K562 (cell line): Measurements from ENCODE around the gene GCNT4.

Experiments
- BCLAF1 ChIP-seq, 2 experiments: fragments of 450-650 bp in 1 of 2; IDR thresholded peaks; 2 replicates each; pipeline ENCODE4 v1.6.1; 2011 to 2017; ENCODE audit warnings: low read depth in 2 of 2, antibody characterized with exemption in 1 of 2, borderline replicate concordance in 1 of 2, low read length in 1 of 2, mild to moderate bottlenecking in 1 of 2, mixed read lengths in 1 of 2; ENCODE audit not compliant: control insufficient read depth in 1 of 2
- ESRRA ChIP-seq: fragments of 450-650 bp; IDR thresholded peaks from 2 replicates; pipeline ENCODE4 v1.6.1; 2014; ENCODE audit warnings: low read depth, mild to moderate bottlenecking, moderate library complexity, borderline replicate concordance
- HDAC2 ChIP-seq: fragments of 450-650 bp; IDR thresholded peaks from 2 replicates; pipeline ENCODE4 v1.6.1; 2016; ENCODE audit warnings: mild to moderate bottlenecking
- IRF1 ChIP-seq: sonication (generic); formaldehyde crosslinking; IDR thresholded peaks from 2 replicates; pipeline ENCODE4 v1.8.0; 2022; ENCODE audit warnings: missing genetic modification reagents, mild to moderate bottlenecking, borderline replicate concordance
- JUNB ChIP-seq: fragments of 450-650 bp; formaldehyde crosslinking; conservative IDR thresholded peaks from 2 replicates; pipeline ENCODE4 v1.4.0; 2020; ENCODE audit warnings: mild to moderate bottlenecking
- MCM2 ChIP-seq: fragments of 450-650 bp; IDR thresholded peaks from 2 replicates; pipeline ENCODE4 v1.6.1; 2017; ENCODE audit warnings: low read depth, mild to moderate bottlenecking
- PML ChIP-seq: IDR thresholded peaks from 2 replicates; pipeline ENCODE4 v1.6.1; 2012; ENCODE audit warnings: low read length, inconsistent platforms
- POLR2A ChIP-seq: fragments of 450-650 bp; conservative IDR thresholded peaks from 2 replicates; pipeline ENCODE4 v1.6.1; 2016
- RCOR1 ChIP-seq, 2 experiments: IDR thresholded peaks; 2 replicates each; pipeline ENCODE4 v1.6.1; 2012; ENCODE audit warnings: low read depth in 2 of 2, low read length in 2 of 2, borderline replicate concordance in 1 of 2, improper control_type of control experiment in 1 of 2
- TFAP4 ChIP-seq: sonication (generic); formaldehyde crosslinking; IDR thresholded peaks from 2 replicates; pipeline ENCODE4 v1.8.0; 2022; ENCODE audit warnings: missing genetic modification reagents, mild to moderate bottlenecking, moderate library complexity, borderline replicate concordance
- ZNF57 ChIP-seq: fragments of 450-650 bp; formaldehyde crosslinking; IDR thresholded peaks from 2 replicates; pipeline ENCODE4 v1.4.0; 2020; ENCODE audit warnings: mild to moderate bottlenecking, moderate library complexity
- TF ChIP-seq, protein P1 (sequence below), 3 experiments: IDR thresholded peaks in 2 of 3; conservative IDR thresholded peaks in 1 of 3; 2 replicates each; pipeline ENCODE4 v1.5.1; 2011 to 2012; ENCODE audit warnings: low read length in 3 of 3, mild to moderate bottlenecking in 3 of 3, control low read depth in 2 of 3, improper control_type of control experiment in 1 of 3, inconsistent platforms in 1 of 3, low read depth in 1 of 3, mixed read lengths in 1 of 3, moderate library complexity in 1 of 3; ENCODE audit not compliant: insufficient read depth in 2 of 3

DNA sequence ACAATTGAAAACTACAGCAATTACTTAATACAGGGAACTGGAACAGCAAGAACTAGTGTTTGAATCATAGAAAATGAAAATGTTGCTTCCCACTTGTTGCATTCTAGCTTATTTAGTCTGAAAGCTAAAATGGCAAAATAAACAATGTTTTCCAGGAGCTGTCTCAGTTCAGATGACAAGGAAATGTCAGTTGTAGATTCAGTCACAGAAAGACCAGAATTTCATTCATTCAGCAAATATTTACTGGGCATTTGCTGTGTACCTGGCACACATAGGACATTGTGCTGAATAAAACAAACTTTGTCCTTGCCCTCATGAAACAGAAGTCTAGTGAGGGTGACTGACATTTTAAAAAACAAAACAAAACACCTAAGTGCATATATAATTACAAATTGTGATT lies 41.5 kb downstream of the GCNT4 start:
- no peak for TF ChIP-seq MCM2
- TF ChIP-seq, protein P1, sequence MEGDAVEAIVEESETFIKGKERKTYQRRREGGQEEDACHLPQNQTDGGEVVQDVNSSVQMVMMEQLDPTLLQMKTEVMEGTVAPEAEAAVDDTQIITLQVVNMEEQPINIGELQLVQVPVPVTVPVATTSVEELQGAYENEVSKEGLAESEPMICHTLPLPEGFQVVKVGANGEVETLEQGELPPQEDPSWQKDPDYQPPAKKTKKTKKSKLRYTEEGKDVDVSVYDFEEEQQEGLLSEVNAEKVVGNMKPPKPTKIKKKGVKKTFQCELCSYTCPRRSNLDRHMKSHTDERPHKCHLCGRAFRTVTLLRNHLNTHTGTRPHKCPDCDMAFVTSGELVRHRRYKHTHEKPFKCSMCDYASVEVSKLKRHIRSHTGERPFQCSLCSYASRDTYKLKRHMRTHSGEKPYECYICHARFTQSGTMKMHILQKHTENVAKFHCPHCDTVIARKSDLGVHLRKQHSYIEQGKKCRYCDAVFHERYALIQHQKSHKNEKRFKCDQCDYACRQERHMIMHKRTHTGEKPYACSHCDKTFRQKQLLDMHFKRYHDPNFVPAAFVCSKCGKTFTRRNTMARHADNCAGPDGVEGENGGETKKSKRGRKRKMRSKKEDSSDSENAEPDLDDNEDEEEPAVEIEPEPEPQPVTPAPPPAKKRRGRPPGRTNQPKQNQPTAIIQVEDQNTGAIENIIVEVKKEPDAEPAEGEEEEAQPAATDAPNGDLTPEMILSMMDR (IDR thresholded peaks at IDR 0.05 in 2 of 3, conservative IDR thresholded peaks at IDR 0.05 in 1 of 3; ENCODE audit: insufficient read depth in 2 of 3, low read depth in 1 of 3, low read length in 3 of 3), result no peak
- no peak for TF ChIP-seq HDAC2
- TF ChIP-seq PML, result no peak
- no peak for TF ChIP-seq POLR2A
- no peak for TF ChIP-seq BCLAF1 (IDR thresholded peaks at IDR 0.05; ENCODE audit: borderline replicate concordance in 1 of 2, control insufficient read depth in 1 of 2, low read depth in 2 of 2, low read length in 1 of 2)
- TF ChIP-seq ZNF57 (CRISPR knock-in tag), result no peak
- TF ChIP-seq JUNB, result no peak
- TF ChIP-seq RCOR1 (IDR thresholded peaks at IDR 0.05; ENCODE audit: borderline replicate concordance in 1 of 2, low read depth in 2 of 2, low read length in 2 of 2), result no peak
- no peak for TF ChIP-seq IRF1 (CRISPR knock-in tag)
- TF ChIP-seq ESRRA, result no peak
- TF ChIP-seq TFAP4 (CRISPR knock-in tag), result no peak
